ENCODE results near the gene TLE1. TPM values are rescaled to one million over a fixed set of nuclear protein-coding genes. Genes with fewer than 3 reads are reported as not detected.

The TLE1 gene
- total and polyA plus RNA-seq, 2 experiments from 2014 or later = 100 to 117 TPM

DNA sequence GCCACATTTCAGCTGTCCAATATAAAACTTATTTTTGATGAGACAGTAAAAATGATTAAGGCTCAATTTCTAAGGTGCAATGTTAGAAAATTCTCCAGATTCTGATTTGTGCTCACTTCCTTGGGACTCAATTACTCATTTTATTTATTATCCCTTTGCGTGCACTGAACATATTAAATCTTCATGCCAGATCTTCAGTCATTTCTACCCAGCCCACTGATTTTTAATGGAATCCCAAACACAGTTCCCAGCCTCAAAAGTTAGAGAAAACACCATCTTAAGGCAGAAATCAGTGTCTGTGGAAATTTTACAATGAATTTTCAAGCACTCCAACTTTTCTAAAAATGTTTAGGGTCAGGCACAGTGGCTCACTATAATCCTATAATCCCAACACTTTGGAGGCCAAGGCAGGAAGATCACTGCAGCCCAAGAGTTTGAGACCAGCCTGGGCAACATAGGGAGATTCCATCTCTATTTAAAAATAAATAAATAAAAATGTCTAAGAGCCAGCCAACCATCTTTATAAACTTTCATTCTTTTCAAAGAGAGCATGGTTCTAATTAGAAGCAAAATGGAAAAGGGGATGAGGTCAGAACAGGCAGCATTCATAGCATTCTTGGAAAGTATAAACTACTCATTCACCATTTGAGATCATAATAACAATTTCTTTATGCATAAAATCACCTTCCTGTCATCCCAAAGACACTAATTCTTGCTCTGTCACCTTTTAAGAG, 53.7 kb downstream of the TLE1 start:
- peaks cover 24% of the 10 kb centered on the region for H3K4me1 ChIP-seq (ENCODE audit: insufficient read depth)
- H3K79me2 ChIP-seq = peaks cover 57% of the 10 kb centered on the region
- no peak for DNase-seq (ENCODE audit: low spot score)
- peak overlapping the region; percentile 4 for H3K4me2 ChIP-seq
- no peak overlapping the region for H3K4me3 ChIP-seq
- H3K36me3 ChIP-seq (replicated peaks; ENCODE audit: insufficient read depth, low read depth) = peaks cover 5% of the 10 kb centered on the region
- 85% methylated on average over 1 of the region's 1 CpG for WGBS (ENCODE audit: low lambda C conversion rate, missing lambda C conversion rate)
- H4K20me1 ChIP-seq (ENCODE audit: insufficient read depth, poor library complexity, severe bottlenecking) = peaks cover 33% of the 10 kb centered on the region
- no peaks in the 10 kb centered on the region for H3K27me3 ChIP-seq
- peak overlapping the region; percentile 83 for H3K27ac ChIP-seq
- no peaks in the 10 kb centered on the region for H3K9me3 ChIP-seq (ENCODE audit: low read depth)
- H2AFZ ChIP-seq = no peak overlapping the region
- TF ChIP-seq EZH2phosphoT487 (IDR thresholded peaks at IDR 0.05; ENCODE audit: low read depth, severe bottlenecking, unreplicated experiment) (no peak), EZH2 (IDR thresholded peaks at IDR 0.05; ENCODE audit: borderline replicate concordance) (no peak)
- TF ChIP-seq, protein P1, sequence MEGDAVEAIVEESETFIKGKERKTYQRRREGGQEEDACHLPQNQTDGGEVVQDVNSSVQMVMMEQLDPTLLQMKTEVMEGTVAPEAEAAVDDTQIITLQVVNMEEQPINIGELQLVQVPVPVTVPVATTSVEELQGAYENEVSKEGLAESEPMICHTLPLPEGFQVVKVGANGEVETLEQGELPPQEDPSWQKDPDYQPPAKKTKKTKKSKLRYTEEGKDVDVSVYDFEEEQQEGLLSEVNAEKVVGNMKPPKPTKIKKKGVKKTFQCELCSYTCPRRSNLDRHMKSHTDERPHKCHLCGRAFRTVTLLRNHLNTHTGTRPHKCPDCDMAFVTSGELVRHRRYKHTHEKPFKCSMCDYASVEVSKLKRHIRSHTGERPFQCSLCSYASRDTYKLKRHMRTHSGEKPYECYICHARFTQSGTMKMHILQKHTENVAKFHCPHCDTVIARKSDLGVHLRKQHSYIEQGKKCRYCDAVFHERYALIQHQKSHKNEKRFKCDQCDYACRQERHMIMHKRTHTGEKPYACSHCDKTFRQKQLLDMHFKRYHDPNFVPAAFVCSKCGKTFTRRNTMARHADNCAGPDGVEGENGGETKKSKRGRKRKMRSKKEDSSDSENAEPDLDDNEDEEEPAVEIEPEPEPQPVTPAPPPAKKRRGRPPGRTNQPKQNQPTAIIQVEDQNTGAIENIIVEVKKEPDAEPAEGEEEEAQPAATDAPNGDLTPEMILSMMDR (IDR thresholded peaks at IDR 0.05; ENCODE audit: poor library complexity) = no peak
- no peaks in the 10 kb centered on the region for H3K9me2 ChIP-seq (replicated peaks; ENCODE audit: insufficient read depth)

DNA sequence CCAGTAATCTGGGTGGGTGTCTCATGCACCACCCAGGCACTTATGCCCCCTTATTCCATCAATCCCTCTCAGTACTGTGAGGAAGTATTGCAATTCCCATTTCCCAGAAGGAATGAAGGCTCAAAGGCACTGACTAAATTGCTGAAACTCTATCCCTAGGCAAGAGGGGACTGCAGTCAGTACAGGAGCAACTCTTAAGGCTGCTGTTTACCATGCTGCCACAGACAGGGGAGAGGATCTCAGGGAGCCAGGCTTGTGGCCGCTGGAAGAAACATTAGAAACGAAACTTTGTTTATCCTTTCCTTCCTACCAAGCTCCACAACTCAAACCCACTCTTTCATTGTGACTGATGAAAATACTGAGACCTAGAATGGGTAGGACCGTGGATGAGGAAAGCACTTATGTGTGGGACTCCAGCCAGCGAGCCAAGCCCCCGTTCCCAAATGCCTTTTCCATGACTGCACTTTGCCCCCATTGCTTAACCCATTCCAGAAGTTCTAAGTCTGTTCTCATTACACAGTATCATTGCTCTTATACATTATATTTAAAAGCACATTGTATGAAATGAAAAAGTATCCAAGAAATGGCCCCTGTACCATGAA, 54.3 kb downstream of the TLE1 start:
- H3K36me3 ChIP-seq (replicated peaks; ENCODE audit: insufficient read depth, low read depth) = peaks cover 5% of the 10 kb centered on the region
- no peaks in the 10 kb centered on the region for H3K9me2 ChIP-seq (replicated peaks; ENCODE audit: insufficient read depth)
- H3K4me2 ChIP-seq = peak overlapping the region; percentile 57
- H3K4me1 ChIP-seq (ENCODE audit: insufficient read depth) = peaks cover 24% of the 10 kb centered on the region
- H4K20me1 ChIP-seq (ENCODE audit: insufficient read depth, poor library complexity, severe bottlenecking) = peaks cover 27% of the 10 kb centered on the region
- H3K79me2 ChIP-seq = peaks cover 57% of the 10 kb centered on the region
- no peak for DNase-seq (ENCODE audit: low spot score)
- no peak overlapping the region for H2AFZ ChIP-seq
- no peaks in the 10 kb centered on the region for H3K9me3 ChIP-seq (ENCODE audit: low read depth)
- 46% methylated on average over 5 of the region's 5 CpGs for WGBS (ENCODE audit: low lambda C conversion rate, missing lambda C conversion rate)
- no peaks in the 10 kb centered on the region for H3K27me3 ChIP-seq
- peak overlapping the region; percentile 83 for H3K27ac ChIP-seq
- no peak for TF ChIP-seq EZH2phosphoT487 (IDR thresholded peaks at IDR 0.05; ENCODE audit: low read depth, severe bottlenecking, unreplicated experiment)
- TF ChIP-seq, protein P1 (IDR thresholded peaks at IDR 0.05; ENCODE audit: poor library complexity) = no peak
- no peak for TF ChIP-seq EZH2 (IDR thresholded peaks at IDR 0.05; ENCODE audit: borderline replicate concordance)
- H3K4me3 ChIP-seq = no peak overlapping the region

DNA sequence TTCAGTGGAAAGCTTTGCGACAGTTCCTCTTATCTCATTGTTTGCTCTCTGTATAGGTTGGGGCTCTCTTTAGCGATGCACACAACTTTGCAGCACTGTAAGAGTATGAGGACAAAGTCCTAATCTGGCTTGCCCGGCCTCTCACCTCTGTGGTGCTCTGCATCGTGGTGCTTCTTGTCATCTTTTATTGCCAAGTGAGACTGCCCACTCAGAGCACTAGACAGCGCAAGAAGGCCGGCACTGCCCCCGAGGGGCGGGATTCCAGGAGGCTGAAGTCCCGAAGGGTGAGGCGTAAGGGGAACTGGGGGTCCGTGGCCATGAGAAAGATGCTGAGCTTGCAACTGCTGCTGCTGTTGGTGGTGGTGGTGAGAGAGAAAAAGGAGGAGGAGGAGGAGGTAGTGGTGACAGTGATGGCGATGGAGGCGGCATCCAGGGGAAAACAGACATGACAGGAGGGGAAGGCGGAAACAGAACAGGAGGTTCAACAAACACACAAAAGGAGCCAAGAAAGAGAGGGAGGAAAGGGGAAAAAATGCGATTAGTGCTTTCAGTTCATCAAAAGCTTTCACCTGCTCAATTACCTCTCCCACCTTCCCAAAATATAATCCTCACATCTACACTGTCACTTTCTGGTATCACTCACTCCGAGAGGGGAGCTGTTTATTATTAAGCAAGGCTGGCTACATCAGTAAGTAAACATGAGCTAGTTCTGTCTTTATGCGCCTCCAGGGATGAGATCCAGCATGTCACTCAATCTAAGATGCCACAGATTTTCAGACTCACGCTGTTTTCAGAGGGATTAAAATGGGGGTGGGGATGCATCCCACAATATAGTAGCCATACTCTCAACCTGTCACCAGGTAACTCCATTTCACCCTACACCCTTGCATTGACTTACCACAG, 55.1 kb downstream of the TLE1 start:
- peak overlapping the region; percentile 83 for H3K27ac ChIP-seq
- H3K4me2 ChIP-seq = peak overlapping the region; percentile 57
- peak; percentile 80 for DNase-seq (ENCODE audit: low spot score)
- no peaks in the 10 kb centered on the region for H3K27me3 ChIP-seq
- H2AFZ ChIP-seq = no peak overlapping the region
- no peak for TF ChIP-seq EZH2 (IDR thresholded peaks at IDR 0.05; ENCODE audit: borderline replicate concordance)
- TF ChIP-seq EZH2phosphoT487 (IDR thresholded peaks at IDR 0.05; ENCODE audit: low read depth, severe bottlenecking, unreplicated experiment) = no peak
- TF ChIP-seq, protein P1 (IDR thresholded peaks at IDR 0.05; ENCODE audit: poor library complexity) = no peak
- no peak overlapping the region for H3K4me3 ChIP-seq
- H3K4me1 ChIP-seq (ENCODE audit: insufficient read depth) = peaks cover 32% of the 10 kb centered on the region
- H3K79me2 ChIP-seq = peaks cover 56% of the 10 kb centered on the region
- H3K36me3 ChIP-seq (replicated peaks; ENCODE audit: insufficient read depth, low read depth) = peaks cover 5% of the 10 kb centered on the region
- WGBS (ENCODE audit: low lambda C conversion rate, missing lambda C conversion rate) = 61% methylated on average over 18 of the region's 18 CpGs
- no peaks in the 10 kb centered on the region for H3K9me2 ChIP-seq (replicated peaks; ENCODE audit: insufficient read depth)
- H4K20me1 ChIP-seq (ENCODE audit: insufficient read depth, poor library complexity, severe bottlenecking) = peaks cover 22% of the 10 kb centered on the region
- H3K9me3 ChIP-seq (ENCODE audit: low read depth) = no peaks in the 10 kb centered on the region

Data from hepatocyte (in vitro differentiated cells).